ENCODE results near the gene EBI3.

EBI3 gene

DNA sequence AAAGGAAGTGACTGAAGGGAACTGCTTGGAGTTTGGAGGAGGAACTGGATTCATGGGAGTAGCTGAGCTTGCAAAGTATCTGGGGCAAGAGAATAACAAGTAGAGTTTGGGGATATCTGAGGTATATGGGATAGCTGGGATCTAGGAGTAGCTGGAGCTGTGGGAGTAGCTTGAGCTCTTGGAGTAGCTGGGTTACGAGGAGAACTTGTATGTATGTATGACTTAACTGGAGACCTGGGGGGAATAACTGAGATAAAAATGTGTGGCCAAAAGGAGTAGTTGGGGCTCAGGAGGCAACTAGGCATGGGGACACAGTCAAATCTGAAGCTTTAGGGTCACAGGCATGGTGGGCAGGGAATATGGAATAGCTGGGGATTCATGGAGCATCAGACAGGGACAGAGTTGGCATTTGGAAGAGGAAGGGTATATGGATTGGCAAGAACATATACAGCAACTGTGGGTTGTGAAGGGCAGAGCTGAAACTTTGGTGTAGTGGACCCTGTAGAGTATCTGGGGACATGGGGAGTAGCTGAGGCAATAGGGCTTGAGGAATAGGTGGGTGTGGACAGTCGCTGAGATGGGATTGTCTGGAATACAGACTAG is 28.3 kb upstream of the EBI3 start:
- in situ Hi-C loops (cut with MboI; ENCODE audit: low sequenced_read_pairs, unreplicated experiment) = loop anchor here (10.0 kb wide), 1 partner anchor 216 kb away; the partner anchor contains the start of gene EEF2

DNA sequence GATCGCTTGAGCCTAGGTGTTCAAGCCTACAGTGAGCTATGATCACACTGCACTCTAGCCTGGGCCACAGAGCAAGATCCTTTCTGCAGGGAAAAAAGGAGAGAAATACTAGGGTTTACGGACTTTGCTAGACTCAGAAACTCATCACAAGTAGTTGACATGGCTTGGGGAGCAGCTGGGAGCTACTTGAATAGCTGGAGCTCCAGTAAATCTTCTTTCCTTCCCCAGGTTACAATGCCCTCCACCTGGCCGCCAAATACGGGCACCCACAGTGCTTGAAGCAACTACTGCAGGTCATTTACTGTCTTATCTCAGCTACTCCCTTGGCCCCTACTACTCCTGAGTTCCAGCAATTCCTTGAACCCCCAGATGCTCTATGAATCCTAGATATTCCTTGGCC is 27.5 kb upstream of the EBI3 start:
- no peak for DNase-seq (ENCODE audit: low spot score)
- in situ Hi-C loops (cut with MboI; ENCODE audit: low sequenced_read_pairs, unreplicated experiment) = loop anchor here (10.0 kb wide), 1 partner anchor 217 kb away; the partner anchor contains the start of gene EEF2
- TF ChIP-seq, protein P1, sequence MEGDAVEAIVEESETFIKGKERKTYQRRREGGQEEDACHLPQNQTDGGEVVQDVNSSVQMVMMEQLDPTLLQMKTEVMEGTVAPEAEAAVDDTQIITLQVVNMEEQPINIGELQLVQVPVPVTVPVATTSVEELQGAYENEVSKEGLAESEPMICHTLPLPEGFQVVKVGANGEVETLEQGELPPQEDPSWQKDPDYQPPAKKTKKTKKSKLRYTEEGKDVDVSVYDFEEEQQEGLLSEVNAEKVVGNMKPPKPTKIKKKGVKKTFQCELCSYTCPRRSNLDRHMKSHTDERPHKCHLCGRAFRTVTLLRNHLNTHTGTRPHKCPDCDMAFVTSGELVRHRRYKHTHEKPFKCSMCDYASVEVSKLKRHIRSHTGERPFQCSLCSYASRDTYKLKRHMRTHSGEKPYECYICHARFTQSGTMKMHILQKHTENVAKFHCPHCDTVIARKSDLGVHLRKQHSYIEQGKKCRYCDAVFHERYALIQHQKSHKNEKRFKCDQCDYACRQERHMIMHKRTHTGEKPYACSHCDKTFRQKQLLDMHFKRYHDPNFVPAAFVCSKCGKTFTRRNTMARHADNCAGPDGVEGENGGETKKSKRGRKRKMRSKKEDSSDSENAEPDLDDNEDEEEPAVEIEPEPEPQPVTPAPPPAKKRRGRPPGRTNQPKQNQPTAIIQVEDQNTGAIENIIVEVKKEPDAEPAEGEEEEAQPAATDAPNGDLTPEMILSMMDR (IDR thresholded peaks at IDR 0.05; ENCODE audit: borderline replicate concordance, control extremely low read depth, extremely low read depth, insufficient read depth, missing control alignments) = no peak

More for the DNA sequence above, 28.3 kb upstream of the EBI3 start:
- no peak for DNase-seq (ENCODE audit: low spot score)
- TF ChIP-seq, protein P1 (IDR thresholded peaks at IDR 0.05; ENCODE audit: borderline replicate concordance, control extremely low read depth, extremely low read depth, insufficient read depth, missing control alignments) = no peak

DNA sequence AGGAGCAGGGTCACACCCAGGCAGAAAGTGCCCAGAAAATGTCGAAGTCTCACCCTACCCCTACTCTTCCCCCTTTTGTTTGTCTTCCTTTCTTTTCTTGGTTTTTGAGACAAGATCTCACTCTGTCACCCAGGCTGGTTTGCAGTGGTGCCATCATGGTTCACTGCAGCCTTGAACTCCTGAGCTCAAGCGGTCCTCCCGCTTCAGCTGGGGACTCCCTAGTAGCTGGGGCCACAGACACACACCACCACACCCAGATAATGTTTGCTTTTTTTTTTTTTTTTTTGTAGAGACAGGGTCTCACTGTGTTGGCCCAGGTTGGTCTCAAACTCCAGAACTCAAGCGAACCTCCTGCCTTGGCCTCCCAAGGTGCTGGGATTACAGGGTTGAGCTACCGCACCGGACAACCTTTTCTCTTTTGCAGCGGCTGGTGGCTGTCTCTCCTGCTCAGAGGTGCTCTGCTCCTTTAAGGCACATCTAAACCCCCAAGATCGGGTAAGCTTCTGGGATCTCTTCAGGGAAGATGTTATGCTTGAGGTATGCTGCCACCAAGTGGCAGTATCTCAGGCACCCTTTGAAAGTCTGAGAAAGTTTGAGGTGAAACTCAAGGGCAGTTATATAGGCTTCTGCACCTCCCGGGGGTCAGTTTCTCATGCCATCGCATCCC is 22.4 kb upstream of the EBI3 start:
- TF ChIP-seq, protein P1 (IDR thresholded peaks at IDR 0.05; ENCODE audit: borderline replicate concordance, control extremely low read depth, extremely low read depth, insufficient read depth, missing control alignments) = no peak
- in situ Hi-C loops (cut with MboI; ENCODE audit: low sequenced_read_pairs, unreplicated experiment) = loop anchor here (10.0 kb wide), 1 partner anchor 222 kb away; the partner anchor contains the start of gene EEF2
- DNase-seq (ENCODE audit: low spot score) = no peak

- DNase-seq (ENCODE audit: low spot score) = peak; percentile 66
- TF ChIP-seq, protein P1 (IDR thresholded peaks at IDR 0.05; ENCODE audit: borderline replicate concordance, control extremely low read depth, extremely low read depth, insufficient read depth, missing control alignments) = peak; percentile 51
- in situ Hi-C loops (cut with MboI; ENCODE audit: low sequenced_read_pairs, unreplicated experiment) = loop anchor here (10.0 kb wide), 1 partner anchor 224 kb away; the partner anchor contains the start of gene EEF2
Observed at GRCh38 chr19:4208385-4209094, 20.8 kb upstream of the EBI3 start.

DNA sequence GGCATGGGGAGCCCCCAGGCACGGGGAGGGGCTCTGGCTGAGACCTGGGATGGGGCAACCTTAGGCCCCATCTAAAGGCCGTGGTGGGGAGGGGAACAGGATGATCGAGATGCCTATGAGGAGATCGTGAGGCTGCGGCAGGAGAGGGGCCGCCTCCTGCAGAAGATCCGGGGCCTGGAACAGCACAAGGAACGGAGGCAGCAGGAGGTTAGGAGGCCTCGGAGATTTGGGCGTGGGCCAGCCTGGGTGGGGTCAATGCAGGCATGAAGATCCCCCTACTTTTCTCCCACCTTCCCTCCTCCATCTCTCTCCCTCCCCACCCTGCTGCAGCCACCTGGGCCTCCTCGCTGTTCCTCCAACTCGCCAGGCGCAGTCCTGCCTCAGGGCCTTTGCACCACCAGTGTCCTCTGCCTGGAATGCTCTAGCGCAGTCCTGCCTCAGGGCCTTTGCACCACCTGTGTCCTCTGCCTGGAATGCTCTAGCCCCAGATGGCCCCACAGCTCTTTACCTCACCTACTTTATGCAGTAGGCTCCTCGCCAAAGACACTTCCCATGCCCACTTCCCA is 19.1 kb upstream of the EBI3 start:
- TF ChIP-seq, protein P1 (IDR thresholded peaks at IDR 0.05; ENCODE audit: borderline replicate concordance, control extremely low read depth, extremely low read depth, insufficient read depth, missing control alignments) = no peak
- DNase-seq (ENCODE audit: low spot score) = no peak
- in situ Hi-C loops (cut with MboI; ENCODE audit: low sequenced_read_pairs, unreplicated experiment) = no loop called here

DNA sequence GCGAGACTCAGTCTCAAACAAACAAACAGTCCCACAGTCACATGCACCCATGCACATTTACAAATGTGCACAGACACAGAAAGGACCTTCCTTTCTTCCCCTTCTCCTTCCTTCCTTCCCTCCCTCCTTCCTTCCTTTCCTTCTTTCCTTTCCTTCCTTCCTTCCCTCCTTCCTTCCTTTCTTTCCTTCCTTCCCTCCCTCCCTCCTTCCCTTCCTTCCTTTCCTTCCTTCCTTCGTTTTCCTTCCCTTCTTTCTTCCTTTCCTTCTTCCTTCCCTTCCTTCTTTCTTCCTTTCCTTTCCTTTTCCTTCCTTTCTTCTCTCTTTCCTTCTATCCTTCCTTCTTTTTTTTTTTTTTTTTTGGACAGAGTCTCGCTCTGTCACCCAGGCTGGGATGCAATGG is 16.2 kb upstream of the EBI3 start:
- in situ Hi-C loops (cut with MboI; ENCODE audit: low sequenced_read_pairs, unreplicated experiment) = no loop called here
- no peak for DNase-seq (ENCODE audit: low spot score)
- TF ChIP-seq, protein P1 (IDR thresholded peaks at IDR 0.05; ENCODE audit: borderline replicate concordance, control extremely low read depth, extremely low read depth, insufficient read depth, missing control alignments) = no peak
